ENCODE results near the gene CCDC201. TPM values are rescaled to one million over a fixed set of nuclear protein-coding genes. Genes with fewer than 3 reads are reported as not detected.

The CCDC201 gene
- total and polyA plus RNA-seq, 2 of the 8 experiments (the other 6 are each of a cell fraction or from before 2014, with no cell fraction given) = not detected

GRCh38 chr7:45884136-45884535, 11.3 kb upstream of the CCDC201 start:
- no peak overlapping the region for H3K4me2 ChIP-seq (ENCODE audit: insufficient read depth in 1 of 2, low read depth in 2 of 2, low read length in 2 of 2)
- H4K8ac ChIP-seq (ENCODE audit: extremely low read depth, insufficient read depth, low read length) = no peak overlapping the region
- H3K4me3 ChIP-seq (ENCODE audit: extremely low read depth in 1 of 4, insufficient read depth in 2 of 4, low read depth in 3 of 4, low read length in 4 of 4) = no peak overlapping the region
- no peak overlapping the region for H4K5ac ChIP-seq (ENCODE audit: insufficient read length, low read depth, low read length)
- no peak overlapping the region for H3K9ac ChIP-seq (replicated peaks in 1 of 4; ENCODE audit: extremely low read depth in 1 of 4, low read depth in 3 of 4, low read length in 3 of 4)
- no peak overlapping the region for H2BK5ac ChIP-seq (ENCODE audit: low read depth, low read length)
- H3K56ac ChIP-seq (replicated peaks; ENCODE audit: insufficient read length, low read depth, low read length) = no peak overlapping the region
- peaks cover 13 to 24% (median 20%) of the 10 kb centered on the region in 4 experiments for H3K27me3 ChIP-seq (replicated peaks in 1 of 4; ENCODE audit: control insufficient read depth in 3 of 4, extremely low read depth in 1 of 4, insufficient read depth in 3 of 4, low read length in 3 of 4)
- 94% methylated on average over 4 of the region's 4 CpGs; no CpG with 5 or more reads in 1 of the 2 experiments for WGBS, 2 experiments (ENCODE audit: extremely low coverage in 1 of 2, insufficient coverage in 1 of 2, insufficient read length in 1 of 2, insufficient replicate concordance in 2 of 2, low coverage in 1 of 2, low lambda C conversion rate in 2 of 2, missing lambda C conversion rate in 1 of 2)
- FAIRE-seq = no peak
- no peak overlapping the region for H2BK120ac ChIP-seq (replicated peaks; ENCODE audit: low read depth, low read length)
- H3K4ac ChIP-seq (replicated peaks; ENCODE audit: insufficient read length, low read depth, low read length) = no peak overlapping the region
- no peak overlapping the region for H3K18ac ChIP-seq (ENCODE audit: extremely low read depth, low read length)
- POLR2A ChIA-PET (ENCODE audit: partially characterized antibody) = no interaction called here
- H2BK15ac ChIP-seq (ENCODE audit: low read length) = no peak overlapping the region
- no peak overlapping the region for H4K91ac ChIP-seq (replicated peaks; ENCODE audit: insufficient read length, low read length)
- H2BK12ac ChIP-seq (ENCODE audit: low read depth, low read length) = no peak overlapping the region
- H3K9me3 ChIP-seq (ENCODE audit: insufficient read depth in 2 of 2, low read depth in 1 of 2, low read length in 1 of 2) = peaks cover 2 to 6% of the 10 kb centered on the region in 2 experiments; a peak in 3 of 4 replicates
- H3K23ac ChIP-seq (ENCODE audit: insufficient read length) = no peak overlapping the region
- no peak overlapping the region for H2AK5ac ChIP-seq (ENCODE audit: low read depth, low read length)
- peaks cover 9% of the 10 kb centered on the region; the same call in 1 of the 2 replicates for H3K23me2 ChIP-seq (ENCODE audit: low read depth, low read length)
- H2BK20ac ChIP-seq (ENCODE audit: low read length) = no peak overlapping the region
- H3K79me1 ChIP-seq (ENCODE audit: low read depth, low read length) = no peaks in the 10 kb centered on the region
- H3K4me1 ChIP-seq (replicated peaks in 1 of 4; ENCODE audit: control insufficient read depth in 3 of 4, insufficient read depth in 4 of 4, low read length in 3 of 4) = peaks cover 3 to 9% (median 7%) of the 10 kb centered on the region in 4 experiments; a peak in 6 of 7 replicates
- CTCF ChIA-PET (ENCODE audit: partially characterized antibody) = interaction anchor here (0.7 to 2.0 kb wide), 4 partner anchors 11 to 1149 kb away, joined by 3 to 12 read pairs (median 6); partner anchors contain the start of gene CCDC201
- H2AFZ ChIP-seq (ENCODE audit: low read length) = no peak overlapping the region
- DNase-seq (ENCODE audit: low read depth in 1 of 2, low spot score in 2 of 2) = no peak
- H3K79me2 ChIP-seq (ENCODE audit: control insufficient read depth in 1 of 2, insufficient read depth in 2 of 2, low read length in 2 of 2) = no peaks in the 10 kb centered on the region
- H3K14ac ChIP-seq (ENCODE audit: insufficient read length) = no peak overlapping the region
- peaks cover 0 to 1% of the 10 kb centered on the region in 2 experiments for H4K20me1 ChIP-seq (replicated peaks in 1 of 2; ENCODE audit: control insufficient read depth in 1 of 2, insufficient read depth in 2 of 2, low read length in 2 of 2)
- H3K27ac ChIP-seq (ENCODE audit: low read depth, low read length) = no peak overlapping the region
- no peaks in the 10 kb centered on the region for H3K36me3 ChIP-seq (ENCODE audit: control insufficient read depth in 2 of 4, insufficient read depth in 4 of 4, low read length in 3 of 4)
- TF ChIP-seq CREB1 (IDR thresholded peaks at IDR 0.05) (no peak), CBX5 (IDR thresholded peaks at IDR 0.05; ENCODE audit: low read depth, low read length) (no peak), TAF7 (optimal IDR thresholded peaks at IDR 0.05; ENCODE audit: borderline replicate concordance, low read depth, low read length) (no peak)

All from H1 (cell line).